22Rv1 (cell line): ENCODE data around the gene ARHGAP23.
"Not testable (repeated sequence)": the region's sequence is repeated elsewhere in the genome, so short reads cannot be mapped to it uniquely, and the experiment has no call there.

Experiments
- CTCF ChIP-seq: fragments of 450-650 bp; IDR thresholded peaks from 2 replicates; pipeline ENCODE4 v1.5.1; 2017; ENCODE audit warnings: mild to moderate bottlenecking
- ZFX ChIP-seq: fragments of 450-650 bp; IDR thresholded peaks from 2 replicates; pipeline ENCODE4 v1.6.1; 2017; ENCODE audit warnings: antibody characterized with exemption, borderline replicate concordance

DNA sequence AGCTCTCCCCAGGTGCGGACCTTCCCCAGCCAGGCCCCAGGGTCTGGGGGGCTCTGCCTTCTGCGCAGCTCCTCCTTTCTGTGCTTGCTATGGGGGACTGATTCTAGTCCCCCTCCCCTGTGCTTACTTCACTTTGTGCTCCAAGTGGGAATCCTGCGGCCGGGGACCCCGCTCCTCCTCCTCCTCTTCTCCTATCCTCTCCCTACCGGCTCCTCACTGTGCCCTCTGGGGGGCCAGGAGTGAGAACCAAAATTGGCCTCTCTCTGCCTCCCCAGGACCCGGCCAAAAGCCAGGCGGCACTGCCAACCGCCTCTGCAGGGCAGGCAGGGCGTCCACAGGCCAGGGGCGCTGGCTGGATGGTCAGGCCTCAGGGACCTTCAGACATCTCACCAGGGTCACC, 103.5 kb downstream of the ARHGAP23 start:
- TF ChIP-seq CTCF, ZFX: not testable (repeated sequence)
